ENCODE data around the gene WNT3A. TPM values are rescaled to one million over a fixed set of nuclear protein-coding genes. Genes with fewer than 3 reads are reported as not detected.

WNT3A gene
- polyA plus RNA-seq, 2 donors: 0.69 to 1.3 TPM

DNA sequence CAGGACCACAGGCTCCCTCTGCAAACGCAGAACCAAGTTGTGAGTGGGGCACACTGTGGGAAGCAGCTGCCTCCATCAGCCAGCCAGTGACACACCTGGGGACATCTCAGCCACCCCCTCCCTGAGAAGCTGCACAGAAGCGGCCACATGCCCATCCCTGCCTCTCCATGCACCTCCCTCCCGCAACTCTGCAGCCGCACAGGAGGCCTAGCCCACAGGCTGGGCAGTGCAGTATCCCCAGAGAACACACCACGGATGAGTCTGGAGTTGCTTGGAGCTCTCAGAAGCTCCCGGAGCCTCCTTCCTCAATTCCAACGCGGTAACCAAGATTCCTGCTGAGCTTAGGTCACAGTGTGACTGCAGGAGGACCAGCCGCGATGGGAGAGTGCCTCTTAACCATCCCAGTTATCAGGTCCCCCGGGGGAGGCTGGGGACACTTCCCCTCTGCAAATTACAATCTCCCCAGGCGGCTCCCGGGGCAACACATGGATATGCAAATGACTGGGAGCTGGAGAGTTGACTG, 1.2 kb upstream of the WNT3A start:
- Histone ChIP-seq H3K4me1 (ENCODE audit: control insufficient read depth in 2 of 2, insufficient read depth in 2 of 2, low read length in 1 of 2) (peaks cover 8 to 10% of the 10 kb centered on the region in 2 donors), H3K4me3 (ENCODE audit: low read depth in 1 of 2, low read length in 2 of 2) (no peak overlapping the region), H3K9me3 (ENCODE audit: control insufficient read depth in 2 of 2, insufficient read depth in 1 of 2, low read depth in 1 of 2, low read length in 1 of 2) (no peaks in the 10 kb centered on the region), H3K27me3 (ENCODE audit: control insufficient read depth in 1 of 2, insufficient read depth in 2 of 2, low read length in 2 of 2) (peaks cover 0 to 13% of the 10 kb centered on the region in 2 donors), H3K36me3 (ENCODE audit: control insufficient read depth in 2 of 2, insufficient read depth in 2 of 2, low read length in 1 of 2) (no peaks in the 10 kb centered on the region), H3K27ac (ENCODE audit: low read depth in 2 of 2, low read length in 1 of 2) (no peak overlapping the region)
- WGBS, 2 donors: 13 to 30% methylated on average over 13 of the region's 13 CpGs

DNA sequence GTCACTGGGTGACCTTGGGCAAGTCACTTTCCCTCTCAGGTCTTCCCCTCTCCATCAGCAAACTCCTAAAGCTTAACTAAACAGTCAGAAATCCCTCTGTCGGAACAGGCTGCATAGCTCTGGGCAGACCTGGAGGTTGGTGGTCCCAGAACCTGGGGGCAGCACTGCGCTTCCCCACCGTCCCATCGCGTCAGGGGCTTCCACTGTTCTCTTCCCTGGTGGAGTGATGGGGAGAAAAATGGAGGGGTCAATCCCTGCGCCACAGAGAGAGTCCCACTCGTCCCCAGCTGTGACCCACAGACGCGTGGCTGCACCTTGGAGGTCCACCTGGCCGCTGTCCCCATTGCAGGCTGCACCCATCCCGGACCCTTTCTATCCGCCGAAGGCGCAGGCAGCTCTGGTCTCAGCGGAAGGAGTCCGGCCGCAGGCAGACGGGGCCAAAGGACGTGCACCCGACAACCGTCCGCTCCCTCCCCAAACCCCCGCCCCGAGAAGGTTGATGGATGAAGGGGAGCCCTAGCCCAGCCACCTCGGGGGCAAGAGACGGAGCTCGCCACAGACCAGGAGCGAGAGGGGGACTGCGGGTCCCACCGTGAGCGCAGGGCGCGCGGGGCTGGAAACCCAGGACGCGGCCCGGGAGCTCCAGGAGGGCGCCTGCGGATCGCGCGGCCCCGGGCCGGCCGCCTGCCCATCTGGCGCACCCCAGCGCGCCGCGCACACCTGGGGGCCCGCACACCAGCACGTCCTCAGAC, 588 bp upstream of the WNT3A start:
- WGBS, 2 donors: 4 to 5% methylated on average over 46 to 52 of the region's 52 CpGs
- H3K9me3 ChIP-seq (ENCODE audit: control insufficient read depth in 2 of 2, insufficient read depth in 1 of 2, low read depth in 1 of 2, low read length in 1 of 2): no peaks in the 10 kb centered on the region
- no peaks in the 10 kb centered on the region for H3K36me3 ChIP-seq (ENCODE audit: control insufficient read depth in 2 of 2, insufficient read depth in 2 of 2, low read length in 1 of 2)
- peaks cover 8 to 10% of the 10 kb centered on the region in 2 donors for H3K4me1 ChIP-seq (ENCODE audit: control insufficient read depth in 2 of 2, insufficient read depth in 2 of 2, low read length in 1 of 2)
- peaks cover 0 to 13% of the 10 kb centered on the region in 2 donors for H3K27me3 ChIP-seq (ENCODE audit: control insufficient read depth in 1 of 2, insufficient read depth in 2 of 2, low read length in 2 of 2)
- H3K4me3 ChIP-seq (ENCODE audit: low read depth in 1 of 2, low read length in 2 of 2): peak overlapping the region; percentile 34 to 37
- H3K27ac ChIP-seq (ENCODE audit: low read depth in 2 of 2, low read length in 1 of 2): no peak overlapping the region

DNA sequence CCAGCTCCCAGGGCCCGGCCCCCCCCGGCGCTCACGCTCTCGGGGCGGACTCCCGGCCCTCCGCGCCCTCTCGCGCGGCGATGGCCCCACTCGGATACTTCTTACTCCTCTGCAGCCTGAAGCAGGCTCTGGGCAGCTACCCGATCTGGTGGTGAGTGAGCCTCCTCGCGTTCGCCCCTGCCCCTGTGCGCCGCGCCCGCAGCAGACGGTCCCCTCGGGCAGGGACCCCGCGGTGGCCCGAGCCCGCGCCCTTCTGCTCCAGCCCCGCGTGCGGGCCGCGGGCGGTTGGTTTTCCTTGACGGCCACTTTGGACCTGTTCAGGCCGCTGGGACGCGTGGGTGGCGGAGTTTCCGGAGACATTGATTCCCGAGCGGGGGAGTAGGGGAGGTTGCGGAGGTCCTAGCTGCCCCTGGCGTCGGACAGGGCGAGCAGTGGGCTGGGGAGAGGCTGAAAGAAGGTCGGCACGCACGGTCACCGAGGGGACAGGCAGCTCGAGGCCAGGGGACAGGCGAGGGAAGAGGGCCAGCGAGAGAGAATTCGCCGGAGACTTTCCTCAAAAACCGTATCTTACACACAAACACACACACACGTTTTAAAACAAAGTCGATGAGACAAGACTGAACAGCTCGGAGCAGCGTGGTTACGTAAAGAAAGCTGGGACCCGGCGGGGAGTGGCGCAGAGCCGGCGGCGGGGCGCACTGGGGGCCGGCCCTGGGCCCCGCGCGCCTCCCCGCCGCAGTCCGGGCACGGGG, 427 bp downstream of the WNT3A start:
- peak overlapping the region; percentile 37 to 46 for H3K4me3 ChIP-seq (ENCODE audit: low read depth in 1 of 2, low read length in 2 of 2)
- peak overlapping the region in 1 of 2 donors; percentile 25 for H3K27ac ChIP-seq (ENCODE audit: low read depth in 2 of 2, low read length in 1 of 2)
- peaks cover 8 to 12% of the 10 kb centered on the region in 2 donors for H3K4me1 ChIP-seq (ENCODE audit: control insufficient read depth in 2 of 2, insufficient read depth in 2 of 2, low read length in 1 of 2)
- WGBS, 2 donors: 2% methylated on average over 75 to 77 of the region's 77 CpGs
- H3K27me3 ChIP-seq (ENCODE audit: control insufficient read depth in 1 of 2, insufficient read depth in 2 of 2, low read length in 2 of 2): peaks cover 0 to 13% of the 10 kb centered on the region in 2 donors
- H3K36me3 ChIP-seq (ENCODE audit: control insufficient read depth in 2 of 2, insufficient read depth in 2 of 2, low read length in 1 of 2): no peaks in the 10 kb centered on the region
- H3K9me3 ChIP-seq (ENCODE audit: control insufficient read depth in 2 of 2, insufficient read depth in 1 of 2, low read depth in 1 of 2, low read length in 1 of 2): no peaks in the 10 kb centered on the region

DNA sequence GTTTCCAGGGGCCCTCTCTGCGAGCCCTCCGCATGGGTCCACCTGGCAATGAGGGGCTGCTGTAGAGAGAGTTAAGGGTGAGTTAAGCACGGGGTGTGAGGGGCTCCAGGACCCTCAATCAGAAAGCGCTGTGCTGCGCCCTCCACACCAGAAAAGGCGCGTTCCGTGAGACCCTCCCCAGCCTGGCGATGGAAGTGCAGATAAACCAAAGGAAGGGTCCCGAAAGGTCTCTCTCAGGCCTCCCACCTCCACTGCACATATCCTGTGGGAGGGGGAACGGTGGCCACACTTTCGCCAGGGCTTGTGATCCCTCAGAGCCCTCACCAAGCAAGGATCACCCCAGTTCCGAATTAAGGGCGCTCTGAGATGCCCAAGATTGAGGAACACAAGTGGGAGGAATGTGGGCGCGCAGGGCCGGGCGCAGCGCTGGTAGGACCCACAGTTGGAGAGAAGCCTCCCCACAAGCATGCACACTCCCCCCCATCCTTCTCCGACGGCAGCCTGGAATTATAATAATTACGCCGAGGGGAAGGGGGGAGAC, 1.1 kb downstream of the WNT3A start:
- WGBS, 2 donors: 18 to 19% methylated on average over 23 of the region's 23 CpGs
- Histone ChIP-seq H3K9me3 (ENCODE audit: control insufficient read depth in 2 of 2, insufficient read depth in 1 of 2, low read depth in 1 of 2, low read length in 1 of 2) (no peaks in the 10 kb centered on the region), H3K27ac (ENCODE audit: low read depth in 2 of 2, low read length in 1 of 2) (no peak overlapping the region), H3K36me3 (ENCODE audit: control insufficient read depth in 2 of 2, insufficient read depth in 2 of 2, low read length in 1 of 2) (no peaks in the 10 kb centered on the region), H3K4me1 (ENCODE audit: control insufficient read depth in 2 of 2, insufficient read depth in 2 of 2, low read length in 1 of 2) (peaks cover 8 to 12% of the 10 kb centered on the region in 2 donors), H3K27me3 (ENCODE audit: control insufficient read depth in 1 of 2, insufficient read depth in 2 of 2, low read length in 2 of 2) (peaks cover 0 to 13% of the 10 kb centered on the region in 2 donors), H3K4me3 (ENCODE audit: low read depth in 1 of 2, low read length in 2 of 2) (no peak overlapping the region)

DNA sequence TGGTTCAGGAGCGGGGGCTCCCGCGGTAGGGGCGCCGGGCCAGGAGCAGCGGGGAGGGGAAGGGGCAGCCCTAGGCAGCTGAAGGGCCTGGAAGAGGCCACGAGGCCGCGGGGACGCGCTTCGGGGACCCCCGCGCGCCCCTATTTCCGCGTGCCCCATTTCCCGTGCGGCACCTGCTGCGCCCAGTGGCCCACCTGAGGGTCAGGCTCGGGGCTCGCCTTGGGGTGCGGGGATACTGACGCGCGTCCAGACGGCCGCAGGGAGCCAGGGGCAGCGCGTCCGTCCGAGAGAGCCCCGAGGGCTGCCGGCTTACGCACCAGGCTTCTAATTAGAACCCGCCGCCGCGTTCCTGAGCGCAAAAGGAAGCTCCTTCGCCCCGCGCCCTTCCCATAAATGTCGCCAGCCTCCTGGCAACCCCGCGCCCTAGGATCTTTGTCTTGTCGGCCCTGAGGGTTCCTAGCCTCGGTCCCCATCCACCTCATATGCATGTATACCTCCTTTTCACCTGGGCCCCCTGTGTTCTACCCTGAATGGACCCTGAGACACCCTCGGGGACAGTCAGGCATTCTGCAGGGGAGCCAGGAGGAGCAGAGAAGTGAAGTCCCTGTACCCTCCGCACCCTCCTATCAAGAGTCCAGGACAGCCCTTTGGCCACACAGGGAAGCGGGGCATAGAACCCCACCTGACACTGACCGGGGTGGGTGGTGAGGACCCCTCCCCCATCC, 1.8 kb downstream of the WNT3A start:
- Histone ChIP-seq H3K36me3 (ENCODE audit: control insufficient read depth in 2 of 2, insufficient read depth in 2 of 2, low read length in 1 of 2) (no peaks in the 10 kb centered on the region), H3K27me3 (ENCODE audit: control insufficient read depth in 1 of 2, insufficient read depth in 2 of 2, low read length in 2 of 2) (peaks cover 0 to 10% of the 10 kb centered on the region in 2 donors), H3K4me1 (ENCODE audit: control insufficient read depth in 2 of 2, insufficient read depth in 2 of 2, low read length in 1 of 2) (peaks cover 8 to 14% of the 10 kb centered on the region in 2 donors), H3K9me3 (ENCODE audit: control insufficient read depth in 2 of 2, insufficient read depth in 1 of 2, low read depth in 1 of 2, low read length in 1 of 2) (no peaks in the 10 kb centered on the region), H3K4me3 (ENCODE audit: low read depth in 1 of 2, low read length in 2 of 2) (no peak overlapping the region), H3K27ac (ENCODE audit: low read depth in 2 of 2, low read length in 1 of 2) (no peak overlapping the region)
- 22 to 41% methylated on average over 50 to 52 of the region's 52 CpGs for WGBS, 2 donors

DNA sequence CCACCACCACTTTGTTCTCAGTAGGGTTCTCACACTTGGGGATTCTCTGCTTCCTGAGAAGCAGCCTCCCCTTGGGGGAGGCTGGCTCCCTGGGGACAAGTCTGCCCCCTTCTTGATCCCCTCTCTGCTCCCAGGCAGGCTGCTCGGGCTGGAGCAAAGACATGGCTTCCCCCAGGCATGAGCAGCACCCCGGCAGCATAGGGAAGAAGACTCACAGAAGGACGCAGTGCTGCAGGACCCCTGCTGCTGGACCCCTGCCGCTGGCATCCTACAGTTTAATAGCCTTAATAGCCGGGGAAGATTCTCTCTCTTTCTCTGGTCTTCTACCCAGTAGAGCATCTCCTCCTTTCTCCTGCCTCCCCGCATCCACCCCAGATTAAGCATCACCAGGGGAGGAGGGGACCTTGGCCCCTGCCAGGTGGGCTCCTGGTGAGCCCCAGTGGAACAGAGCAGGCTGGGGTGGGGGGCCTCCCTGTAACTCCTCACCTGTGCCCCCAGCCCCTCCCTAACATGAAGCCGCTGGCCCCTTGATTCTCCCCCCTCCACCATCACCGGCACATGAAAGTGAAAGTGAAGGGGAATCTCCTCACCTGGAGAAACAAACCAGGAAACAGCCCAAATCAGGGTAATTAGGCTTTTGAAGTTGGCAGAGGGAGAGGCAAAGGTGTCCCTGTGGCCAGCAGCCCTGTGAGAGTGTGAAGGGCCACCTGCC, 2.5 kb downstream of the WNT3A start:
- 20 to 25% methylated on average over 8 of the region's 8 CpGs for WGBS, 2 donors
- H3K9me3 ChIP-seq (ENCODE audit: control insufficient read depth in 2 of 2, insufficient read depth in 1 of 2, low read depth in 1 of 2, low read length in 1 of 2): no peaks in the 10 kb centered on the region
- H3K27me3 ChIP-seq (ENCODE audit: control insufficient read depth in 1 of 2, insufficient read depth in 2 of 2, low read length in 2 of 2): peaks cover 0 to 9% of the 10 kb centered on the region in 2 donors
- H3K27ac ChIP-seq (ENCODE audit: low read depth in 2 of 2, low read length in 1 of 2): no peak overlapping the region
- no peaks in the 10 kb centered on the region for H3K36me3 ChIP-seq (ENCODE audit: control insufficient read depth in 2 of 2, insufficient read depth in 2 of 2, low read length in 1 of 2)
- no peak overlapping the region for H3K4me3 ChIP-seq (ENCODE audit: low read depth in 1 of 2, low read length in 2 of 2)
- peaks cover 8 to 20% of the 10 kb centered on the region in 2 donors for H3K4me1 ChIP-seq (ENCODE audit: control insufficient read depth in 2 of 2, insufficient read depth in 2 of 2, low read length in 1 of 2)

DNA sequence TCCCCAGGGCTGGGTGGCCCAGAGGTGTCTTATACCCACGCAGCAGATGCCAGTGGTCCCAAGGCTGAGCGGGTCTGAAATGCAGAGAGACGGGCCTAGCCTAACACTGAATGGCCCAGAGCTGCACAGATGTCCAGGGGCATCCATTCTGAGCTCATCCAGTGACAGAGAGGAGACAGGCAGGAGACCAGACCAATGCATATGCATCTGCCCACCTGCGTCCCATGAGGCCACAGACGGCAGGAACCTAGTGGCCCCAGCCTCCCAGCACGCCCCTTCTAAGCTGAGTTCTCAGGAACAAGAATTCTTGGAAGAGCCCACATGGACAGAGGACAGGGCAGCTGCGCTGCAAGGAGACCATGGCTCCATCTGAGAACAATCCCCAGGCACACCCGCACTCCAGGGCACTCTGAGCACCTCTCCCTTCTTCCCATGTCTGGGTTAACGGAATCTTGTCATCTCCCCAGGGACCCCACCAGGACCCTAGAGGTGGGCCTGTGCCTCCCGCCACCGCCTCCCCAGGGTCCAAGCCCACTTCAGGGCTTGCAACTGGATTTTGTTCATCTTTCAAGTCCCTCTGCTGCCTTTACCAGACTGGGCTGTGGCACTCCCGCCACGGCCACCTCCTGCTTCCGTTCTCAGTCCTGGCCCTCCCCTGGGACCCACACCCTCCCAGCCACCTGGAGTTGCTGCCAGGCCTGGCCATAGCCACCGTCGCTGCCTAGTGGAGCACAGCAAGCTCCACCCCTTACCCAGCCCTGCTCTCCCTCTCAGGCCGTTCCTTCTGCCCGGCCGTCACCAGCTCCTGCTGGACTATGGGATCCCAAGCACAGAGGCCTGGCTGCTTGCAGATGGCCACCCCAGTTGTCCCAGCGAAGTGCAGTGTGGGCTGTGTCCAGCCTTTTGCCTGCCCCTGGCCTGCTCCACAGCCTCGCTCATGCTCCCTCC, 3.3 kb downstream of the WNT3A start:
- Histone ChIP-seq H3K27me3 (ENCODE audit: control insufficient read depth in 1 of 2, insufficient read depth in 2 of 2, low read length in 2 of 2) (peaks cover 0 to 9% of the 10 kb centered on the region in 2 donors), H3K9me3 (ENCODE audit: control insufficient read depth in 2 of 2, insufficient read depth in 1 of 2, low read depth in 1 of 2, low read length in 1 of 2) (no peaks in the 10 kb centered on the region), H3K4me3 (ENCODE audit: low read depth in 1 of 2, low read length in 2 of 2) (no peak overlapping the region), H3K36me3 (ENCODE audit: control insufficient read depth in 2 of 2, insufficient read depth in 2 of 2, low read length in 1 of 2) (no peaks in the 10 kb centered on the region), H3K4me1 (ENCODE audit: control insufficient read depth in 2 of 2, insufficient read depth in 2 of 2, low read length in 1 of 2) (peaks cover 4 to 25% of the 10 kb centered on the region in 2 donors), H3K27ac (ENCODE audit: low read depth in 2 of 2, low read length in 1 of 2) (no peak overlapping the region)
- WGBS, 2 donors: 70 to 74% methylated on average over 21 of the region's 21 CpGs

DNA sequence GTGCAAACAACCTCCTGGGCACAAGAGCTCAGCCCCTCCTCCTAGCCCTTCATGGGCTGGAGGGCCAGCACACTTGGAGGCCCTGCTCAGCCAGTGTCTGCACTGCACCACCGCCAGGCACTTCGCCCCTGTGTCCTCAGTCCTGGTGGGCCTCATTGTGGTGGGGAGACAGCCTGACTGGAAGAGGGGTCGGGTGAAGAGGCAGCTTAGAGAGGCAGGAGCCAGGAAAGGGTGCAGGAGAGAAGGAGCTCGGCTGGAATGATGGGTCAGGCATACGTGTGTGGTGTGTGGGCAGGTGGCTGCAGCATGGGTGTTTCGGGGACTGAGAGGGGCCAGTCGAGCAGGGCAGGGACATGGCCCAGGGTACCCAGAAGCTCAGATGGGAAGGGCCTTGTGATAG, 4.1 kb downstream of the WNT3A start:
- Histone ChIP-seq H3K27ac (ENCODE audit: low read depth in 2 of 2, low read length in 1 of 2) (no peak overlapping the region), H3K27me3 (ENCODE audit: control insufficient read depth in 1 of 2, insufficient read depth in 2 of 2, low read length in 2 of 2) (peaks cover 0 to 9% of the 10 kb centered on the region in 2 donors), H3K36me3 (ENCODE audit: control insufficient read depth in 2 of 2, insufficient read depth in 2 of 2, low read length in 1 of 2) (no peaks in the 10 kb centered on the region), H3K4me3 (ENCODE audit: low read depth in 1 of 2, low read length in 2 of 2) (no peak overlapping the region), H3K9me3 (ENCODE audit: control insufficient read depth in 2 of 2, insufficient read depth in 1 of 2, low read depth in 1 of 2, low read length in 1 of 2) (no peaks in the 10 kb centered on the region), H3K4me1 (ENCODE audit: control insufficient read depth in 2 of 2, insufficient read depth in 2 of 2, low read length in 1 of 2) (peaks cover 7 to 25% of the 10 kb centered on the region in 2 donors)
- WGBS, 2 donors: 80% methylated on average over 6 to 7 of the region's 7 CpGs

Data from esophagus (tissue), 2 donors.